Endothelial cell of umbilical vein (primary cell): ENCODE measurements around the gene SMIM21. TPM values are rescaled to one million over a fixed set of nuclear protein-coding genes. Genes with fewer than 3 reads are reported as not detected.

Experiments used
- BruUV-seq: library from RNA; stranded (reverse); fragments of 400-500 nt; replicated peaks from 2 replicates; lab custom pipeline; 2021; lab: Mats Ljungman, UMichigan
- CTCF ChIA-PET: fragments of 300-600, 350-600 bp; sonication (Branson Sonifier 250); formaldehyde crosslinking; loops from one replicate; lab custom pipeline; 2021; ENCODE audit warnings: antibody characterized with exemption, inconsistent platforms; lab: Charles Lee
- POLR2A ChIA-PET: fragments of 300-600, 350-600 bp; sonication (Branson Sonifier 250); formaldehyde crosslinking; loops from one replicate; lab custom pipeline; 2021; ENCODE audit warnings: antibody characterized with exemption, inconsistent platforms; lab: Charles Lee
- DNase-seq: peaks from one replicate; pipeline ENCODE4 v3.0.0-alpha.2; 2011; ENCODE audit warnings: low read depth, low spot score
- FAIRE-seq: peaks from 2 replicates; lab custom pipeline; 2011; peaks lifted over from hg19 to GRCh38; lab: Jason Lieb, UNC
- H2AFZ ChIP-seq: 2 replicates; pipeline ENCODE4 v1.6.0; 2012; ENCODE audit warnings: low read depth, low read length, control low read depth, inconsistent platforms
- H3K27ac ChIP-seq: 2 replicates; pipeline ENCODE4 v1.5.1; 2011; ENCODE audit warnings: low read depth, mild to moderate bottlenecking, control low read depth, low read length, moderate library complexity; ENCODE audit not compliant: insufficient read depth
- H3K27me3 ChIP-seq, 2 experiments: 2 replicates each; pipeline versions ENCODE4 v1.6.0 to v1.6.1; 2011; ENCODE audit warnings: low read length in 2 of 2, mixed read lengths in 1 of 2; ENCODE audit not compliant: control insufficient read depth in 2 of 2, insufficient read depth in 2 of 2
- H3K36me3 ChIP-seq, 2 experiments: 2 replicates in 1 of 2; 3 replicates in 1 of 2; pipeline ENCODE4 v1.5.1; 2011; ENCODE audit warnings: low read length in 2 of 2, mild to moderate bottlenecking in 1 of 2, moderate library complexity in 1 of 2; ENCODE audit not compliant: control insufficient read depth in 2 of 2, insufficient read depth in 2 of 2; ENCODE audit errors: extremely low read depth in 1 of 2
- H3K4me1 ChIP-seq: 3 replicates; pipeline ENCODE4 v1.5.1; 2011; ENCODE audit warnings: mild to moderate bottlenecking, low read length; ENCODE audit not compliant: control insufficient read depth, insufficient read depth; ENCODE audit errors: extremely low read depth
- H3K4me2 ChIP-seq: 2 replicates; pipeline ENCODE4 v1.6.1; 2011; ENCODE audit warnings: low read length, control low read depth, mixed read lengths; ENCODE audit not compliant: insufficient read depth
- H3K4me3 ChIP-seq, 3 experiments: fragments of 200-600 bp in 1 of 3; sonication (generic), shearing (Covaris generic) in 1 of 3; replicated peaks in 1 of 3; 2 replicates each; pipeline ENCODE4 v1.5.1; 2011 to 2016; ENCODE audit warnings: control low read depth in 3 of 3, low read length in 3 of 3, mild to moderate bottlenecking in 2 of 3, inconsistent platforms in 1 of 3, low read depth in 1 of 3, moderate library complexity in 1 of 3; ENCODE audit not compliant: insufficient read depth in 1 of 3
- H3K79me2 ChIP-seq: 2 replicates; pipeline ENCODE4 v1.6.0; 2012; ENCODE audit warnings: low read length, inconsistent platforms; ENCODE audit not compliant: control insufficient read depth, insufficient read depth
- H3K9ac ChIP-seq: replicated peaks from 2 replicates; pipeline ENCODE3; 2011; ENCODE audit warnings: low read length, control low read depth; ENCODE audit not compliant: insufficient read depth; ENCODE audit errors: extremely low read depth
- H3K9me1 ChIP-seq: replicated peaks from 3 replicates; pipeline ENCODE4 v1.6.0; 2011; ENCODE audit warnings: mild to moderate bottlenecking, low read length; ENCODE audit not compliant: control insufficient read depth, insufficient read depth; ENCODE audit errors: extremely low read depth
- H3K9me3 ChIP-seq: replicated peaks from 2 replicates; pipeline ENCODE4 v1.5.1; 2012; ENCODE audit warnings: low read length, inconsistent platforms; ENCODE audit not compliant: control insufficient read depth, insufficient read depth
- H4K20me1 ChIP-seq: replicated peaks from 2 replicates; pipeline ENCODE3; 2011; ENCODE audit warnings: mild to moderate bottlenecking, low read length; ENCODE audit not compliant: control insufficient read depth, insufficient read depth; ENCODE audit errors: extremely low read depth
- CTCF ChIP-seq, 2 donors: IDR thresholded peaks; 1 replicate in 1 of 2; 2 replicates in 1 of 2; pipeline ENCODE4 v1.5.1; 2011; ENCODE audit warnings: low read length in 2 of 2, mild to moderate bottlenecking in 2 of 2, moderate library complexity in 2 of 2, control low read depth in 1 of 2, inconsistent platforms in 1 of 2, low read depth in 1 of 2; ENCODE audit not compliant: insufficient read depth in 1 of 2; ENCODE audit errors: extremely low read depth in 1 of 2
- EZH2 ChIP-seq: IDR thresholded peaks from 2 replicates; pipeline ENCODE4 v1.6.1; 2012; ENCODE audit warnings: borderline replicate concordance, low read depth, mild to moderate bottlenecking, moderate library complexity, low read length, inconsistent platforms; ENCODE audit not compliant: severe bottlenecking
- FOS ChIP-seq: IDR thresholded peaks from 2 replicates; pipeline ENCODE4 v1.6.1; 2011; ENCODE audit warnings: mild to moderate bottlenecking, low read length, moderate library complexity, borderline replicate concordance; ENCODE audit not compliant: insufficient read depth
- GATA2 ChIP-seq: IDR thresholded peaks from 2 replicates; pipeline ENCODE4 v1.7.0; 2011; ENCODE audit warnings: low read depth, mild to moderate bottlenecking, moderate library complexity, mixed read lengths, low read length; ENCODE audit not compliant: insufficient read length, insufficient read depth
- JUN ChIP-seq: IDR thresholded peaks from 2 replicates; pipeline ENCODE4 v1.6.1; 2011; ENCODE audit warnings: borderline replicate concordance, low read depth; ENCODE audit not compliant: insufficient read length, insufficient read depth
- MAX ChIP-seq: IDR thresholded peaks from 2 replicates; pipeline ENCODE4 v1.6.1; 2011; ENCODE audit not compliant: insufficient read depth, insufficient read length
- MYC ChIP-seq: IDR thresholded peaks from one replicate; pipeline ENCODE4 v1.6.1; 2011; ENCODE audit warnings: mild to moderate bottlenecking, low read depth, low read length
- POLR2A ChIP-seq: IDR thresholded peaks from 2 replicates; pipeline ENCODE4 v1.6.1; 2012; ENCODE audit warnings: low read depth, mild to moderate bottlenecking, control low read depth, low read length
- POLR2AphosphoS5 ChIP-seq: IDR thresholded peaks from 2 replicates; pipeline ENCODE4 v1.6.1; 2012; ENCODE audit warnings: low read depth, mild to moderate bottlenecking, control low read depth, low read length, moderate library complexity; ENCODE audit not compliant: insufficient read depth
- dilution Hi-C: fragments of 300-500 bp; cut with MboI; formaldehyde crosslinking; loops from one replicate; pipeline ENCODE4 v1.15.0; 2019; ENCODE audit warnings: low sequenced_read_pairs; ENCODE audit not compliant: extremely low pct_ligation_motif_present
- intact Hi-C: fragments of 100-400 bp; cut with micrococcal nuclease; formaldehyde crosslinking; loops from one replicate; pipeline ENCODE4 v1.10.0; 2022
- polyA plus RNA-seq, 4 experiments: library from polyadenylated mRNA; depleted of rRNA in 3 of 4; stranded (reverse) in 3 of 4; unstranded in 1 of 4; fragments of >200 nt; gene quantifications; 2 replicates each; pipeline versions ENCODE4 v1.2.1 to v1.2.3, GENCODE V29; 2011 to 2012; ENCODE audit warnings: missing spikeins in 1 of 4
- total RNA-seq: library from RNA; stranded (reverse); gene quantifications from 2 replicates; pipeline ENCODE4 v1.2.3, GENCODE V29; 2021

SMIM21 gene
- total and polyA plus RNA-seq, 2 donors (not counting 3 experiments of a cell fraction or from before 2014, with no cell fraction given) = not detected

- CTCF ChIA-PET = no interaction called here
Observed at GRCh38 chr18:75365254-75365629, 62.3 kb downstream of the SMIM21 start.

More at GRCh38 chr18:75365254-75365629, 62.3 kb downstream of the SMIM21 start:
- no peak overlapping the region for H3K4me2 ChIP-seq
- no peak for FAIRE-seq
- H2AFZ ChIP-seq = no peak overlapping the region
- TF ChIP-seq GATA2 (no peak), POLR2A (no peak), MAX (no peak), MYC (no peak), EZH2 (no peak), JUN (no peak), FOS (no peak), POLR2AphosphoS5 (no peak), CTCF (IDR thresholded peaks at IDR 0.05; ENCODE audit: extremely low read depth in 1 of 2, insufficient read depth in 1 of 2, low read depth in 1 of 2, low read length in 2 of 2) (no peak)
- no TSS peak for BruUV-seq
- intact Hi-C loops (no loop called here), dilution Hi-C loops (no loop called here)
- no peaks in the 10 kb centered on the region for H3K9me1 ChIP-seq
- no peaks in the 10 kb centered on the region for H3K36me3 ChIP-seq
- no peaks in the 10 kb centered on the region for H3K27me3 ChIP-seq
- H3K9me3 ChIP-seq = no peaks in the 10 kb centered on the region
- H3K79me2 ChIP-seq = no peaks in the 10 kb centered on the region
- H3K4me1 ChIP-seq = no peaks in the 10 kb centered on the region
- no peak for DNase-seq
- no peaks in the 10 kb centered on the region for H4K20me1 ChIP-seq
- no peak overlapping the region for H3K27ac ChIP-seq
- no peak overlapping the region for H3K4me3 ChIP-seq
- no peak overlapping the region for H3K9ac ChIP-seq
- POLR2A ChIA-PET = no interaction called here
